ELF-1 (cell line): ENCODE data around the gene ENOX1.
"Not testable (repeated sequence)": the region's sequence is repeated elsewhere in the genome, so short reads cannot be mapped to it uniquely, and the experiment has no call there.

ENCODE experiments used
- DNase-seq: peaks from one replicate; pipeline ENCODE4 v3.0.0-alpha.2; 2016; ENCODE audit warnings: low read depth, low spot score

ENOX1 gene

DNA sequence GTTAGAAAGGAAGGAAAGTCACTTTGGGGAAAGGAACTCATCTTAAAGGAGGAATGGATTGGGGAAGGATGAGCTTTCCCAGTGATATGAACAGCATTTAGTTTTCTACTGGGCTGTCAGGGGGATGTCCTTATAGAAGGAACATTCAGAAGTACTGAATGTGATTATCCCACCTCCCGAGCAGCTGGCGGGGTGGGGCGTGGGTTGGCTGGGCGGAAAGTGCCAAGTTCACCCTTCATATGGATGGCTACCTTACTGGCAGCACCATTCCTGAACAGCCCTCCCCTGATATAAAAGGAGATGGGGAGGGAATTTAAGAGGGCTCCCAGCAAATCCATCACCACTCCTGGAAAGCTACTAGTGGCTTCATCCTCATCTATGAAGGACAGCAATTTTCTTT is 572.6 kb downstream of the ENOX1 start:
- DNase-seq: no peak

DNA sequence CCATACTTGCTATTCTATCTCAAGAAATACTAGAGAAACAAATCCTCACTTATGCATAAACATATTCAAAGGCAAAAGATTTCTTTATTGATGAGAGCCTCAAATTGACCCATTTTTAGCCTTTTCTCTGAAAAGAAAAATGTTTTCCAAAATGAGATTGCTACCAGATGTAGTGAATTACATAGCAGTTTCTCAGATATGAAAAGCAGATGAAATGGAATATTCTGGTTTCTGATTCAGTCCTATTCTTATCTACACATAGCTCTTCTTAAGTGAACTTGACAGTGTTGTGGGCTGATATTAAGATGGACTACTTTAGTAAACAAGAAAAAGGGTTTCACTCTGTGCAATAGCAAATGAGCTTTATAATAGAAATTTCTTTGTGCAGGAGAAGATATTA is 579.9 kb downstream of the ENOX1 start:
- no peak for DNase-seq

DNA sequence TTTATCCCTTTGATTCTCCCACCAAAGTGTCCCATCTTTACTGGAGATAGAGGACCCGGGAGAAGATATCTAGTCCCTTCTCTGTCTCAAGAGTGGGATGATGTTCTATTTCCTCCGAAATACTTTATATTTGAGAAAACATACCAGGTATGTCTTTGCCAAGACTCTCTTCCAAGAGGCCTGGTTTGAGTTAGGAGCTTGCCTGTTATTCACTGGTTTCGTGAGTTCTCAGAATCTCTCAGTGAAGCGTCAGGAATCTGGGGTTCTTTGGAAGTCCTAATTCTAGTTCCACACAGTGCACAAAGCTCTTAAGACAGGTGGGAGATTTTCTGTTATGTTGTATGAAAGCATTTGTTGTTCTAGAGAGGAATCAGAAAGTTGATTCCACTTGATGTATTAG is 581.4 kb downstream of the ENOX1 start:
- no peak for DNase-seq

DNA sequence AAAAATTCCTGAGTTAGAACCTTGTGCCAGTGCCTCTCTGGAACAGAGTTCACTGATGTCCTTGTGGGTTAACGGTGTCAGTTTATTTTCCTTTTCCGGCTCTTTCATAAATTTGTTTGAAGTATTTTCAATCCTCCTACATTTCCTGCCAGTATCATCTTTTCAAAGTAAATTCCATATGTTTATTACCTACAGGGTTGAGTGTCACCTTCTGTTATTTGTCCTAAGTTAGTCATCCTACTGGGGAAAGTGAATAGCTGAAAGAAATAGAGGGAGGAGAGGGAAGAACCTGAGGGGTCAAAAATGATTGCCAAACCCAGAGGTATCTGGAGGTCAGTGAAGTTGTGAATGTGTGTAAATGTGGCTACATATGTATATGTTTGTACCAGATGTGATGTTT is 582.2 kb downstream of the ENOX1 start:
- DNase-seq: no peak

DNA sequence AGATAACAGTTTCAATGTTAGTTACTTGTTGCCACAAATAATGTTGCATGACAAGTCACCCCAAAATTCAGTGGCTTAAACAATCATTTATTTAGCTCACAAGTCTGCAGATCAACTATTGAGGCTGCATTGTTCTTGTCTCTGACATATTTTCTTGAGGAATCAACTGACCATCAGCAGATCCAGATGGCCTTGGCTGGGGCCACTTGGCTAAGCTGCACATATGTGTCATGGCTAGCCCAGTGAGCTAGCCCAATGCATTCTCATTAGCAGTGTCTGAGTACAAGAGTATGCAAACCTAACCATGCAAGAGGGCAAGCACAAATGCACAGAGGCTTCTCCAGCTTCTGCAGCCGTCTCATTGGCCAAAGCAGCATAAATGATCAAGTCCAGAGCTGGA is 583.0 kb downstream of the ENOX1 start:
- DNase-seq: no peak

DNA sequence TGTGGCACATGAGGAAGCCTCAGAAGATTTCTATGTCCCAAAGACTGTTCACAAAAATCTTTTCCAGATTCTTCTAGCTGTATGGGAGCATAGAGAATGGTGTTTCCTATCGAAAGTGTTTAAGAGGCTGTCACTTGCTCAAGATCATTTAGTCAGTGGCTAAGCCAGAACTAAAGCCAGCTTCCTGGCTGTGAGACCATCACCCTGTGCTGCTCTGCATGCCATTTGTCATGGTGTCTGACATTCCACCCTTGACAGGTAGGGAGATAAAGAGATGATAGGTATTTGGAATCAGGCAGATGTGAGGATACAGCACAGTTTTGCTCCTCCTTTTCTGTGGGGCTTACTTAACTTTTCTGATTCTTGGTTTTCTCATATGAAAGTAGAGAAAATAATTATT is 586.0 kb downstream of the ENOX1 start:
- DNase-seq: peak; percentile 30

DNA sequence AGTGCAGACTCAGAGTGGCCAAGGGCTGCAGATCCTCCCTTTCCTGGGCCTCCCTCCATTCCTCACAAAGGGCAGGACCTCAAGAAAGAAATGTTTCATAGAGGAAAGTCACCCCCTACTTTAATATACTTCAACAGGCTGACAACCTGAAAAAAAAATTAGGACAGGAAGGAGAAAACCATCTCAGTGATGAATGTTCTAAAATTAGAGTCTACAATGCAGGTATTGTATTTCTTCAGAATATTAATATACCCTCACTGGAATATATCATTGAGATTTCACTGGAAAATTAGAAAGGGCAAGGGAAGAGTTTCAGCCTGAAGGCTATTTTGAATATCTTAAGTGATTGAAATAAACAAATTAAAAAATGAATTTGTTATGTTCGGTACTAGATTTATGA is 586.5 kb downstream of the ENOX1 start:
- DNase-seq: no peak

DNA sequence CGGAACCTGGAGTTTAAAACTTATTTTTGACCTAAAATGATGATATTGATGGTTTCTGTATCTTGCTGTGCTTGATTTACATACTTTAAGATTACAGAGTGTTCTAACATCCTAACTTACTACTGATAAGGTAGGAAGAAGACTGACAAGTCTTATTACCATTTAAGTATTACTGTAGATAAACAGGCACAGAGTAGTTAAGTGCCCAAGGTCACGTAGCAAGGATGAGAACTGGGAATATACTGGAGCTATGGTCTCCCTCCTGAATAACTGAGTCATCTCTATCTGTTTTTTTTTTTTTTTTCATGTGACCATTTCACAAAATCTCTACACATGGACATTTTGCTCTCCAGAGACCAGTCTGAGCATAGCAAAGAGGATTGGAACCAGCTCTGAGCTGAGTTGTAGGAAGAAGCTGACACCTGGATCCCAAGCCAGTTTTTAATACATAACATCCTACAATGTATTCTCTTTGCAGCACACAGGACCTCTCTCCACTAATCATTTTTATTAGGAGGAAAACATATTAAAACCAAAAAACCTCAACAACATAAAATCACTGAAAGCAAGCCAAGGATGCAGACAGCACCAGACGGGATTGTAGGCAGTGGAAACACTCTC is 589.9 kb downstream of the ENOX1 start:
- no peak for DNase-seq

DNA sequence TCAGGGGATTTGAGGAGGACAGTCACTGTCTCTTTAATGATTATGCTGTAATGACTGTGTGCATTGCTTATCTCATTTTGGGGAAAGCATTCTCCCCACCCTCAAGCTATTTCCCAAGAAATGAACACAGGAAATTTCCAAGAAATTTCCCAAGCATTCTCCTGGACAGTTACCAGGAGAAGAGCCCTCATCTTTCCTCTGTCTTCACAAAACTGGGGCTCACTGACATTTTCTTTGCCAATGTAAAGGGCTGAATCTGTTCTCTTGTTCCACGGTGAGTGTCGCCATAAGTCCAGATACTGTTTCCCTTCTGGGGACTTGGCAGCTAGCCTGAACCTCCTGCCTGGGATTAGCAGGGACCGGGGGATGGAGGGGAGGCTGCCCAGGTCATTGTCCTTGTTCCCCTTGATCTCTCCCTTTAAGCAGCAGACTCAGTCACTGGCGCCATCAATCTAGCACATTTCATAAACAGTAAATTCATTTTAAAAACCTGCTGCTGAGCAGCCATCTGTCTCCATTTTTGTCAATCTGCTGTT is 590.6 kb downstream of the ENOX1 start:
- DNase-seq: no peak

DNA sequence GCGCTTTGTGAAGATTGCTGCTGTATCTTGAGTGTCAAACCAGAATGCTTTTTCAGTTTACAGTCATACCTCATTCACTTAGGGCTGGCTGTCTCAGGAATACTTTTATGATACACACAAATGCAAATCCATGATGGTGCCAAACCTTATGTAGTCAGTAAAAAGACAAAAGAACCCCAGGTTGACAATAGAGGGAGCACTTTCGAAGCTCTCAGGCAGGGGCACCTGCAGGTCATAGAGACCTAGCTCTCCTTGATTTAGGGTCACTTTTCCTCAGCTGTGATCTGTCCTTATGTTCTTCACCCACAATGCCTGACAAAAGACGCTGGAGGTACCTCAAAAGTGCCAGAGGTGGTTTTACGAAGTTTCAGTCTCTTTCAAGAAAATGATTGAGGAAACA is 591.2 kb downstream of the ENOX1 start:
- DNase-seq: no peak

DNA sequence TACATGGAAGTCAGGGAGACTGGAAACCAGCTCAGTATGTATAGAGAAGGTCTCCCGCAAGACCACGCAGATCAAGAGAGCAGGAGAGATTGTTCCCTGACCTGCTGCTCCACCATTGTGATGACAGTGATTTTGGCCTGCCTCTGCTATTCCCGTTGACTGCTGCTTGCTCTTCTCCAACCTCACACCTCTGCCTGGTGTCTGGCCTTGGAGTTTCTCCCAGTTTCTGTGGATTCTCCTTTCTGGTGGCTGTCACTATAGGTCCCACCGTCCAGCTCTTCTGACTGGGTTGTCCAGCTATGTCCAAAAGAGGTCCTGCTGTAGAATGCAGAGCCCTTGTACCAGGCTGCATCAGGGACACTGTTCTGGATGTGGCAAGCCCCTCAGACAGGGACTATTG is 591.7 kb downstream of the ENOX1 start:
- DNase-seq: no peak

DNA sequence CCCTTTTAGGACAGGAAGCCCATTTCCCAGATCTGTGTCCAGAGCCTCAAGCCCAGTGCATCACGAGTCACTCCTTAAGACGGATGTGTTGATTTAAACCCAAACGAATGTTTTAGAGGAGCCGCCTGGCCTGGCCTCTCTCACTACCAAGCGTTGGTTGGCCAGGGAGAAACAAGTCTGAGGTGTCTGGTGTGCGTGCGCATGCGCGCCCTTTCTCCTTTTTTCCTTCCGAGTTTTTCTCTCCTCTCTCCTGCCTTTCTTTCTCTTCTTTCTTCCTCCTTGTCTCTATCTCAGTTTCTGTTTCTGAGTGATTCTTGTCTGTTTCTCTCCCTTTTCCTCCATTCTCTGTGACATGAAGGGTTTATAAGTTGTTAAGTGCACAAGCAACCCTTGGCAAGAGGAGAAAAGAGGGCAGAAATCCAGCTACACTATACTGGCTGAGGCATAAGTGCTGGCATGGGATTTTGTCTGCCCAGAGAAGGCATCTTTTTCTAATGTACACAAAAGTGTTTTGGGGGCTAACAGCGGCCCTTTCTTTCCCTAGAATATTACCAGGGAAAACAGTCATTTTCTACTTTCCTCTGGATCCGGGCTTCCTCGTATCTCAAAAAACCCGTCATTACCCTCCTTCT is 592.9 kb downstream of the ENOX1 start:
- no peak for DNase-seq

DNA sequence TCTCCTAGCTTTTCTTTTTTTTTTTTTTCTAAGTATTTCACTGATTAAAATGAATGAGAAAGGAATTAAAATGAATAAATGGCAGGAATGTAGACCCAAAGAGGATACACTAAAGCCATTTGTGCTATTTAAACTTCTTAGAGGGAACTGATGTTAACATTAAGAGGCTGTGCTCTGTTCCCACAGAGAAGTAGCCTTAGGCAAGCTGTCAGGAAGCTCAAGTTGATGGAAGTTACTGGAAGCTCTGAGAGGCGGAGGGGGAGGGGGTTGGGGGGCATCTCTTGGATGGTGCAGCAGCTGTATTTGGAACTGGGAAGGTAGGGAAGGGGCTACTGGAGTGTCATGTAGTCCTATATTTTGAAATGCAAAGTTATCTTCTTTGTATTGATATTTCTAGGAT is 595.2 kb downstream of the ENOX1 start:
- peak; percentile 25 for DNase-seq

DNA sequence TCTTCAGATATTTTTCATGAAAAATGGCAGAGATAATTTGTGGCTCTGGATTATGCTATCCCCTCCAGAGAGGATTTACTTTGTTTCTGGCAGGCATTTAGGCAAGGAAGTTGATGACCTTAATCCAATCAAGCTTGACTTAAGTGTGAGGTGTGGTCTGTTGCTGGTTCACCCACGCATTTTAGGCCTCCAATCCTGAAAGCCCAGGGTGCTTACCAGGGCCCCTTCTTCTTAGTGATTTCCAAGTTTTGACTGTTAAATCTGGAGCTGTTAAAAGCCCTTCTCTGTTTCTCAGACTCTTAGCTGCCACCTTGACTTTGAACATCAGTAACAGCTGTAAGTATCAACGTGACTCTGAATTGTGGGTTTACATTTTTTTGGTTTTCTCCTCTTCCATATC is 601.5 kb downstream of the ENOX1 start:
- DNase-seq: no peak

DNA sequence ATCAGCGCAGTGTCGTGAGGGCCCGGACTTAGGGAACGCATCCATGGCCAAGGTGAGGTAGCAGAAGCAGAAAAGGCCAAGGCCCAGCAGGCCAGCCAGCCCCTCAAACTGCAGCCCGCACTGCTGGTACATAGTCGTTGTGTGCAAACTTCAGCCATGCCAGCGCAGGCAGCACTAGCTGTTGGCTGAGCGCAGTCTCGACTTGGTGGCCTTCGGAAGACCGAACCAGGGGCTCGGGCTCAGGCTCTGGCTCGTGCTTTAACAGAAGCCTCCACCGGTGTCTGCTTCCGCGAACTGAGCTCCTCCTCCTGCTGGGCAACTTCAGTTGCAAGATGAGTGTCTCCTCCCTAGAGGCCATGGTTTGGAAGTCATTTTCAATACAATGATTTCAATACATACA is 605.9 kb downstream of the ENOX1 start:
- DNase-seq: no peak

DNA sequence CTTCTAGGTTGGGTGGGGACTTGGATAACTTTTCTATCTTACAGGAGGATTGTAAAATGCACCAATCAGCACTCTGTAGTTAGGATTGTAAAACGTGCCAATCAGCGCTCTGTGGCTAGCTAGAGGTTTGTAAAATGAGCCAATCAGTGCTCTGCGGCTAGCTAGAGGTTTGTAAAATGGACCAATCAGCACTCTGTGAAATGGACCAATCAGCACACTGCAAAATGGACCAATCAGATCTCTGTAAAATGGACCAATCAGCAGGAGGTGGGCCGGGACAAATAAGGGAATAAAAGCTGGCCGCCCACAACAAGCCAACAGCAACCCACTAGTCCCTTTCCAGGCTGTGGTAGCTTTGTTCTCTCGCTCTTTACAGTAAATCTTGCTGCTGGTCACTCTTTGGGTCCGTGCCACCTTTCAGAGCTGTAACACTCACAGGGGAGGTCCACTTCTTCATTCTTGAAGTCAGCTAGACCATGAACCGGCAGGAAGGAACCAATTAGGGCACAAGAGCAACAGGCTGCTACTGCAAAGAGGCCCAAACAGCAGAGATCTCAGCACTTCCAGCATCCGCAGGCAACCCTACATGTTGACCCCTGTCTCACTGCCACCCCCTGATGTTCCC is 606.6 kb downstream of the ENOX1 start:
- DNase-seq: no peak

DNA sequence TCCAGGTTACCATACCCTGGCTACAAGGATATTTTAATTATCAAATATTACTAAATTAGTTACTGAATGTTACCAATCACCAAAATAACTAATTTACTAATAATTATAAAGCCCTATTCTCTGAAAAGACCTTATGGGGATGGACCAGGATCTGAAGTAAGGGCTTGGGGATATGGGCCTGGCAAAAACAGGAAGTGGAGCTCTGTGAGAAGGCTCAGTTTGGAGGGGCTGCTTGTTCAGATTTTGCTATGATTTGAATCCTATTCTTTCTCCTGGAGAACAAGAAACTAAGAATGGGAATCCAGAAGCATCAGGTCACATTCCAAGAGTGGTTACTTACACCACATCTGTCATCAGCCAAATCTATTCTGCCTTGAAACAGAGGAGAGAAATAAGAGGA is 615.3 kb downstream of the ENOX1 start:
- no peak for DNase-seq

DNA sequence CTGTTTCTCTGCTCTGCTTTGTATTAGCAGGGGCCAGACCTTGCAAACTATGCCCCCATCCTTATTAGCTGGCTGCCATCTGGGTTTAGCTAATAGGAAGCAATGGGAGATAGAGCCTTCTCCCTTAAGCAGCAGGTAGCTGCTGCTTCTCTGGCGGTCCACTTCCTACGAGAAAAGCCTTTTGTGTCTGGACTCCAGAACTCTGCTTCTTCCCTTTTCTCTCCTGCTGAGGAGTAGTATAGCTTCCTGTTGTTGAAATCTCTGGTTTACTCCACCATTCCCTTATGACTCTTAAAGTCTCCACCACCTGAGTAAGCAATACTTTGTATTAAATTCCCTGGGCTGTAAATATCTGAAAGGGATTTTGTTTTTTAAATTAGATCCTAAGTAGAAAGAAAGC is 616.3 kb downstream of the ENOX1 start:
- no peak for DNase-seq

DNA sequence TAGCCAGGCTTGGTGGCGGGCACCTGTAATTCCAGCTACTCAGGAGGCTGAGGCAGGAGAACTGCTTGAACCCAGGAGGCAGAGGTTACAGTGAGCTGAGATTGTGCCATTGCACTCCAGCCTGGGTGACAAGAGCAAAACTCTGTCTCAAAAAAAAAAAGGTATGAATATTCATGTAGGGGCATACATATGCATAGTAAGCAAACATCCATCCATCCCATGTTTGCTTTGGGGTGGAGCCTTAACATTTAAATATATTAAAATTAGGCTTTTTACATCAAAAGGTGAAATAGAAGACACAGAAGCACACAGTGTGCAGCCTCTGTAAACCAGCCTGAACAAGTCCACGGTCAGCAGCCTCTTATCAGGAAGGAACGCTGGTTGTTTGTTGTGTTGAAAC is 618.3 kb downstream of the ENOX1 start:
- not testable (repeated sequence) for DNase-seq

DNA sequence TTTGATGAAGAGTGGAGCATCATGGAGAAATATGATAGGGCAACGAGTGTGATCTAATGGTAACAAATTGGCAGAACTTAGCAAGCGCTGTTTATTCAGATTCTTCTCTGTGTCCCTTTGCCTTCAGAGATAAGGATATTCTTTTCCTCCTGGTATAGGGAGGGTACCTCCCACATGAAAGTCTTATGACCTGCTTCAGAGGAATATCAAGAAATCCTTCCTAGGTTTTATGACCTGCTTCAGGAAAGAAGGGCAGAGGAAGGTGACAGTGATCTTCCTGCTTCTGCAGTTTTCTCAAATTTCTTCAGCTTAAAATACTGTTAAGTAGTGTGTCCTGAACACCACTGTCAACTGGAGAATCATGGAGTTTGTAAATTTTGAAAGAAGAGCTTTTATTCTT is 619.0 kb downstream of the ENOX1 start:
- no peak for DNase-seq

DNA sequence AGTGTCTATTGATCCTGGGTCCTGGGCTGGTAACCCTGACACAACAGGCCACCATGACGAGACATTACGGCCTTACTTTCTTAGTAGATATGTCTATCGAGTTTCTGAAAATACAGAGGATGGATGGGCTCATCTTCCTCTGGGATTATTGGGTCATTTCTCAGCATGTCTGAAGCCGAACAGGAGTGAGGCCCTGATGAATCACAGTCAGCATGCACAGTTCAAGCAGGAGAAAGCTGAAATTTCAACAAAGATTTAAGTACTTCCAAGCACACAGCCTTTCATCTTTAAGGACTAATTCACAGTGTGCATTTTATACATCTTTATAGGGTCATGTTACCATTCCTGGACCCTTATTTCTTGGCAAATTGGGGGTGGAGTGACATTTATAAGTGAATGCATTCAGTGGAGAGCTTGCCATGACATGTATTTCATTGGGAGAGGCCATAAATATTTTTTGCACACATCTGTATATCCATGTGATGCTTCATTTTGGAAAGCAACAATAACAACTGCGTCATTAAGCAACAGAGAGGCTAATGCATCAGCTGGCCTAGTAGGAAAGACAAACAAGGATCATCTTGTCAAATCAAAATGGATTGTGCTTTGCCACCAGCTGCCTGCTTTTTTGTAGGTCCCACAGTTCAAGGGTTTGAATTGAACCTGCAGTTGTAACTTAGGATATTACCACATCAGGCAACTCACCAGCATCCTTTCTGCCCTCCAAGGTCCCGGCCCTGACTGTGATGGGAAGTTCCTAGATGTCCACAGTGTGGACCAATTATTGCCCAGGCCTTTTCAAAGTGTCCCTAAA is 619.9 kb downstream of the ENOX1 start:
- no peak for DNase-seq
